ENCODE data around the gene NDUFB2. TPM values are rescaled to one million over a fixed set of nuclear protein-coding genes. Genes with fewer than 3 reads are reported as not detected.
"Not testable (repeated sequence)": the region's sequence is repeated elsewhere in the genome, so short reads cannot be mapped to it uniquely, and the experiment has no call there.

Gene NDUFB2
- total RNA-seq, 2 donors from 2014 or later, result 499 to 528 TPM

GRCh38 chr7:140670343-140670935 is 26.1 kb upstream of the NDUFB2 start:
- no peak for DNase-seq

GRCh38 chr7:140671966-140672365 is 24.5 kb upstream of the NDUFB2 start:
- intact Hi-C loops (cut with DNase I), result loop anchor here in 1 of 2 donors (10.0 kb wide), 1 partner anchor 343 kb away; the partner anchor contains the start of gene MRPS33
- no peak for ATAC-seq
- no peak for DNase-seq

More at GRCh38 chr7:140670343-140670935, 26.1 kb upstream of the NDUFB2 start:
- no peak for ATAC-seq
- intact Hi-C loops (cut with DNase I), result loop anchor here in 1 of 2 donors (10.0 kb wide), 1 partner anchor 344 kb away; the partner anchor contains the start of gene MRPS33

GRCh38 chr7:140672382-140673062 is 24.0 kb upstream of the NDUFB2 start, which contains the start of gene ADCK2:
Gene ADCK2, plus strand, starts transcription at chr7:140672945. Its CDS starts 386 bp downstream, at chr7:140673331.
- intact Hi-C loops (cut with DNase I), result loop anchor here in 1 of 2 donors (10.0 kb wide), 1 partner anchor 342 kb away; the partner anchor contains the start of gene MRPS33
- ATAC-seq (peak; percentile 84 to 87), DNase-seq (peak; percentile 55)

- peak; percentile 62 to 73 for ATAC-seq
These were observed 23.3 kb upstream of the NDUFB2 start for GRCh38 chr7:140673063-140673773.

GRCh38 chr7:140673774-140674155 is 22.7 kb upstream of the NDUFB2 start:
- intact Hi-C loops (cut with DNase I), result loop anchor here in 1 of 2 donors (10.0 kb wide), 1 partner anchor 341 kb away; the partner anchor contains the start of gene MRPS33
- ATAC-seq, result peak in 1 of 2 donors; percentile 6
- DNase-seq, result no peak

More at GRCh38 chr7:140673063-140673773, 23.3 kb upstream of the NDUFB2 start:
- peak; percentile 60 for DNase-seq
- intact Hi-C loops (cut with DNase I), result loop anchor here in 1 of 2 donors (10.0 kb wide), 1 partner anchor 342 kb away; the partner anchor contains the start of gene MRPS33

GRCh38 chr7:140674356-140674800 is 22.1 kb upstream of the NDUFB2 start:
- DNase-seq (no peak), ATAC-seq (no peak)
- intact Hi-C loops (cut with DNase I), result loop anchor here in 1 of 2 donors (10.0 kb wide), 1 partner anchor 340 kb away; the partner anchor contains the start of gene MRPS33

- ATAC-seq, result peak; percentile 39 to 64
- no peak for DNase-seq
- intact Hi-C loops (cut with DNase I), result loop anchor here in 1 of 2 donors (10.0 kb wide), 1 partner anchor 340 kb away; the partner anchor contains the start of gene MRPS33
These were observed 21.4 kb upstream of the NDUFB2 start for GRCh38 chr7:140674899-140675701.

GRCh38 chr7:140675726-140676125 is 20.8 kb upstream of the NDUFB2 start:
- ATAC-seq, result no peak
- no peak for DNase-seq
- intact Hi-C loops (cut with DNase I), result loop anchor here in 1 of 2 donors (10.0 kb wide), 1 partner anchor 339 kb away; the partner anchor contains the start of gene MRPS33

GRCh38 chr7:140676306-140676705 is 20.2 kb upstream of the NDUFB2 start:
- ATAC-seq (no peak), DNase-seq (no peak)
- intact Hi-C loops (cut with DNase I), result loop anchor here in 1 of 2 donors (10.0 kb wide), 1 partner anchor 338 kb away; the partner anchor contains the start of gene MRPS33

- ATAC-seq, DNase-seq: not testable (repeated sequence)
- intact Hi-C loops (cut with DNase I), result loop anchor here in 1 of 2 donors (10.0 kb wide), 1 partner anchor 338 kb away; the partner anchor contains the start of gene MRPS33
These were observed 19.6 kb upstream of the NDUFB2 start for GRCh38 chr7:140676956-140677355.

- ATAC-seq, result no peak
- DNase-seq, result no peak
- intact Hi-C loops (cut with DNase I), result loop anchor here in 1 of 2 donors (10.0 kb wide), 1 partner anchor 337 kb away; the partner anchor contains the start of gene MRPS33
These were observed 19.0 kb upstream of the NDUFB2 start for GRCh38 chr7:140677496-140677895.

- ATAC-seq (no peak), DNase-seq (no peak)
- intact Hi-C loops (cut with DNase I), result loop anchor here in 1 of 2 donors (10.0 kb wide), 1 partner anchor 337 kb away; the partner anchor contains the start of gene MRPS33
These were observed 18.3 kb upstream of the NDUFB2 start for GRCh38 chr7:140678081-140678815.

- no peak for ATAC-seq
- no peak for DNase-seq
- intact Hi-C loops (cut with DNase I), result loop anchor here in 1 of 2 donors (10.0 kb wide), 1 partner anchor 336 kb away; the partner anchor contains the start of gene MRPS33
These were observed 17.7 kb upstream of the NDUFB2 start for GRCh38 chr7:140678816-140679130.

- DNase-seq (no peak), ATAC-seq (no peak)
- intact Hi-C loops (cut with DNase I), result loop anchor here in 1 of 2 donors (10.0 kb wide), 1 partner anchor 336 kb away; the partner anchor contains the start of gene MRPS33
These were observed 17.3 kb upstream of the NDUFB2 start for GRCh38 chr7:140679186-140679585.

GRCh38 chr7:140680886-140681285 is 15.6 kb upstream of the NDUFB2 start:
- ATAC-seq (no peak), DNase-seq (no peak)
- intact Hi-C loops (cut with DNase I), result no loop called here

- ATAC-seq (no peak), DNase-seq (no peak)
- intact Hi-C loops (cut with DNase I), result no loop called here
These were observed 14.7 kb upstream of the NDUFB2 start for GRCh38 chr7:140681766-140682165.

GRCh38 chr7:140683657-140684056 is 12.9 kb upstream of the NDUFB2 start:
- no peak for DNase-seq

More at GRCh38 chr7:140683657-140684056, 12.9 kb upstream of the NDUFB2 start:
- intact Hi-C loops (cut with DNase I), result no loop called here
- ATAC-seq, result no peak
